Femur (tissue), 1 donor: ENCODE results near the gene RAB21.

Experiments used
- DNase-seq: peaks from one replicate; pipeline ENCODE4 v3.0.0-alpha.2; 2017

The RAB21 gene

DNA sequence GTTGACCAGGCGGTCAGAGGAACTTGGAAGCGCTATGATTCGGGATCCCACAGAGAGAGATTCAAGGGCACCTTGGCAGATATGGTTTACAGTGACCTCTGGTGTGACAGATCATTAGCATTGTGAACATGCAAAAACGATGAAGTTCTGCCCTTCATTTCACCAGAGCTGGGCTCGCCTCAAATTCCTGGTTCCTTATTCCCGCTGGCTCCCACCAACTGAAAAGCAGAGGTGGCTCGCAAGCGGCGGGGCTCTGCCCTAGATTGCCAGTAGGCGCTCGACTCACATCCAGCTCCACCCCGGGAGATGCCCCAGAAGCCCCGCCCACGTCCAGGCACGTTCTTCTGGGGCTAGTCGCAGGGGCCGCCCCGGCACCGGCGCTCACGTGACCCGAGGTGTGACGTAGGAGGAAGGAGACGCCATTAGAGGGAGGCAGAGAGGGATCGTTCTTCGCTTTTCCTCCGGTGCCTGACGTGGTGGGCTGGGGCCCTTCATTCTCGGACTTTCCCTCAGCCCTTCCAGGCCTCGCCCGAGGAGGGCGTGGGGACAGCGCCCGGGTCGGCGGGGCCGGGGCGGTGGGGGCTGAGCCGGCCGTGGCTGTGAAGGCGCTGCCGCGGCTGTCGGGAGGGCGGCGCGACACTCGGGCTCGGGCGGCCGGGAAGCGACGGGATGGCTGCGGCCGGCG lies at the start of gene RAB21:
TSS of gene RAB21 (plus strand) at position 403 of the 685 bp plus-strand sequence. CDS start at position 670, 267 bp downstream.
- peak; percentile 98 for DNase-seq

GRCh38 chr12:71704920-71705319 lies 49.7 kb upstream of the RAB21 start:
- DNase-seq = no peak

GRCh38 chr12:71708658-71709057 lies 46.0 kb upstream of the RAB21 start:
- no peak for DNase-seq

DNA sequence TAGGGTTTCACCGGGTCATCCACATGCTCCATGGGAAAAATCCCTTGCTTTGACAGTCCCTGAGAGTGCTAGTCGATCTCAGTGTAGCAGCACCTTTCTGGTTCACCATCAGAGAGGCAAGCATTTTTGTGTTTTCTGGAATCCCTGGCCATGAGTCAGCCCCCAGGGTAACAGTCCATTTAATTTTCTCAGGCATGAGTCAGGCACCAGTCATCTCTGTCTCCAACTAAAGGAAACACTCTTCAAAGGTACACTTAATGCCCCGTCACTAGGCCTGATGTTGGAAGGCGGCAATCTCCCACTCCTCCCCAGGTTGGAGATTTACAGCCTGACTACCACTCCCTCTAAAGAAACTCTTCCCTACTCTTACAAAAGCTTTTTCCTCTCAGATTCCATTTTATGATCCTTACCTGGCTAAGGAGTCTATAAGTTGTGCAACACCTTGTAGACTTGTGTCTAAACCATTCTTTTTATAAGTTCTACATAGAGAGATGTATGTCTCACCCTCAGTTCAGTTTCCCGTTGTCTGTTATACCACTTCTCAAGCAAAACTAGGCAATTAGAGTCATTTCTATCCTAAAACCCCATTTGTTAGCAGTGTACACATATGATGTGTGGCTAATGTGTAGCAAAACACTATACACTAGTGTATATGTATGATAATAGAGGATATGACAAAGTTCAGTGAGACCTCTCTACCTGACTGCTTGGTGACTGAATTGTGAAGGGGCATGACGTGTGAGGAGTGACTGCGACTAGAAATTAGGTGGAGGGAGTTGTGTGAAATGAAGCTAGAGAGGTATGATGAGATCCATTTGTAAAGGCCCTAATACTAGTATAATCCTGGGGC lies 44.2 kb upstream of the RAB21 start:
- no peak for DNase-seq

GRCh38 chr12:71718611-71719010 lies 36.1 kb upstream of the RAB21 start:
- DNase-seq = no peak

GRCh38 chr12:71719647-71720370 lies 34.9 kb upstream of the RAB21 start:
- no peak for DNase-seq

- DNase-seq = no peak
Measured at GRCh38 chr12:71721783-71722505, 32.7 kb upstream of the RAB21 start.

DNA sequence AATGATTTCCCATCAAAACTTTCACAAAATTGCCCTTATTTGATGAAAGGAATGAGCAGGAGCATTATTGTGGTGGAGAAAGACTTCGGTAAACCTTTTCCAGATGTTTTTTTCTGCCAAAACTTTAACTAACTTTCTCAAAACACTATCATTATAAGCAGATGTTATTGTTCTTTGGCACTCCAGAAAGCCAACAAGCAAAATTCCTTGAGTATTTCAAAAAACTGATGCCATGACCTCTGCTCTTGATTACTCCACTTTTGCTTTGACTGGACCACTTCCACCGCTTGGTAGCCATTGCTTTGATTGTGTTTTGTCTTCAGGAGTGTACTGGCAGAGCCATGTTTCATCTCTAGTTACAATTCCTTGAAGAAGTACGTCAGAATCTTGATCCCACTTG lies 29.7 kb upstream of the RAB21 start:
- DNase-seq = no peak

GRCh38 chr12:71726548-71726947 lies 28.1 kb upstream of the RAB21 start:
- no peak for DNase-seq

DNA sequence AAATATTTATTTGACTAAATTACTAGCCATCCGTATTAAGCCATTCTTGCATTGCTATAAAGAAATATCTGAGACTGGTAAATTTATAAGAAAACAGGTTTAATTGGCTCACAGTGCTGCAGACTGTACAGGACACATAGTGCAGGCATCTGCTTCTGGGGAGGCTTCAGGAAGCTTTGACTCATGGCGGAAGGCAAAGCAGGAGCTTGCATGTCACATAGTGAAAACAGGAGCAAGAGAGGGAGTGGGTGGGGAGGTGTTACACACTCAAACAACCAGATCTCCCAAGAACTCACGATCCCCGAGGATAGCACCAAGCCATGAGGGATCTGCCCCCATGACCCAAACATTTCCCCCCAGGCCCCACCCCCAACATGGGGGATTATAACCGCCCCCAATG lies 26.7 kb upstream of the RAB21 start:
- no peak for DNase-seq

- no peak for DNase-seq
Measured at GRCh38 chr12:71730936-71731335, 23.7 kb upstream of the RAB21 start.

DNA sequence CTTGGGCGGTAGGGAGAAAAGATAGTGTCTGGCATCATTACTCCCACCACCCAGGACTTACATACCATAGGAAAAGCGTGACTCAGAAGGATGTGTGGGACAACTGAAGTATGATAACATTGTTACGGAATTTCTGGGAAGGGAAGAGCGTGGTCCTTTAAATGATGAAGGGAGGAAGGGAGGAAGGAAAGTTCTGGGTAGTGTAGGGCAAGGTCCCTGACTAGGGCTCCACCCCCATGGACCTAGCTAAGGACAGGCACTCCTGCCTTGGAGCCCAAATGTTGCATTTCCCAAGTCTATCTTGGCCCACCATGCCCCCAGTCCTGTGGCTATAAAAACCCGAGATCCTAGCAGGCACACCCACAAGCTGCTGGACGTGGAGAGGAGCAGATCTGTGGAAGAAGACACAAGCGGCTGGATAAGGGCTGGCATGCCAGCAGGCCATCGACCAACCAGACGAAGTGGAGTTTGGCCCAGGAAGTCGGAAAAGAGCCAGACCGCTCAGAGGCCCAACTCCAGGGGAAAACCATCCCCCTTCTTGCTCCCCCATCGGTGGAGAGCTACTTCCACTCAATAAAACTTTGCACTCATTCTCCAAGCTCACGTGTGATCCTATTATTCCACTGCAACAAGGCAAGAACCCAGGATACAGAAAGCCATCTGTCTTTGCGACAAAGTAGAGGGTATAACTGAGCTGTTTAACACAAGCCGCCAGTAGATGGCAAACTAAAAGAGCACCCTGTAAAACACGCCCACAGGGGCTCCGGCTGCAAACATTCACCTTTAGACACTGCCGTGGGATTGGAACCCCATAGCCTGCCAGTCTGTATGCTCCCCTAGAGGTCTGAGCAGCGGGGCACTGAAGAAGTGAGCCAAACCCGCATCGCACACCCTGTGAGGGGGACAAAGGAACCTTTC lies 23.0 kb upstream of the RAB21 start:
- no peak for DNase-seq

- DNase-seq = no peak
Measured at GRCh38 chr12:71732357-71732712, 22.3 kb upstream of the RAB21 start.

DNA sequence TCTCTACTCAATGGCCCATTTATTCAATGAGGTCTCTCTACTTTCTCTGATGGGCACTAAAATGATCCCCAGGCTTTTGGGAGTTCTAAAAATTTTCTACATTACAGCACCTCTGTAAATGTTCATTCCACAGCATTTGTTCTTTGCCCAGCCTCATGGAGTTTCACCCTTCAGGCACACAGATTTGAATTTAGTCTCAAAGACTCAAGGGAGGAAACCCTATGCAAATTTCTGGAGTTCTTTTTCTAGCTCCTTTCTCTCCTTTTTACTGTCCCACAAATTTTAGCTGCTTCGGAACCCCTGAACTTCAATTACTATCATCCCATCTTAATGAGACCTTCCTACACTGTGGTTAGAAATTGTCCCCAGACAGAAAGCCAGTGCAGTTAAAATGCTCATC lies 17.5 kb upstream of the RAB21 start:
- no peak for DNase-seq

GRCh38 chr12:71742998-71743397 lies 11.7 kb upstream of the RAB21 start:
- no peak for DNase-seq

DNA sequence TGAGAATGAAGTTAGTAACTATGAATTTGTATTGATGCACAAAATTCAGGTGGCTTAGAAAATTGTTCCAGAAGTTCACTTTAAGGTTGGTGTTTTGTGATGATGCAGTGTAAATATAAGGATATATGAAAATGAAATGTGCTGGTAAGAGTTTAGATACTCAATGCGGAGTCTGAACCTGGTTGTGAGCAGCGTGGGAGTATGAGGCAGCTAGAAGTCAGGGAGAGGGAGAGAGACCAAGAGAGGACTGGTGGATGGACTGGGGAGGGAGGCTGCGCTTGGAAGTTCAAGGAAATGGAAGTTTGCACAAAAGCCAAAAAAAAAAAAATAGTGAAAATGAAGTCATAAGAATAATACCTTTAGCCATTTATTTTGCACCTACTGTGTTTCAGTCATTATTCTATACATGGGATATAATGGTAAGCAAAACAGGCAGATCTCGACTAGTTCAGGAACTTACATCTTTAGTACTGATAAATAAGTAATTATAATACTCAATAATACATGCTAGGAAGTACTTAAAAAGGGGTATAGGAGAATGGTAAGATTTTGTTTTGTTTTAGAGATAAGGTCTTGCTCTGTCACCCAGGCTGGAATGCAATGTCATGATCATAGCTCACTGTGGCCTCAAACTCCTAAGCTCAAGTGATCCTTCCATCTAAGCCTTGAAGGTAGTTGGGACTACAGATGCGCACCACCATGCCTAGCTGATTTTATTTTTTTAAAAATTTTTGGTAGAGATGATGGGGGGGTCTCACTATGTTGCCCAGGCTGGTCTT lies 10.0 kb upstream of the RAB21 start:
- DNase-seq = no peak

DNA sequence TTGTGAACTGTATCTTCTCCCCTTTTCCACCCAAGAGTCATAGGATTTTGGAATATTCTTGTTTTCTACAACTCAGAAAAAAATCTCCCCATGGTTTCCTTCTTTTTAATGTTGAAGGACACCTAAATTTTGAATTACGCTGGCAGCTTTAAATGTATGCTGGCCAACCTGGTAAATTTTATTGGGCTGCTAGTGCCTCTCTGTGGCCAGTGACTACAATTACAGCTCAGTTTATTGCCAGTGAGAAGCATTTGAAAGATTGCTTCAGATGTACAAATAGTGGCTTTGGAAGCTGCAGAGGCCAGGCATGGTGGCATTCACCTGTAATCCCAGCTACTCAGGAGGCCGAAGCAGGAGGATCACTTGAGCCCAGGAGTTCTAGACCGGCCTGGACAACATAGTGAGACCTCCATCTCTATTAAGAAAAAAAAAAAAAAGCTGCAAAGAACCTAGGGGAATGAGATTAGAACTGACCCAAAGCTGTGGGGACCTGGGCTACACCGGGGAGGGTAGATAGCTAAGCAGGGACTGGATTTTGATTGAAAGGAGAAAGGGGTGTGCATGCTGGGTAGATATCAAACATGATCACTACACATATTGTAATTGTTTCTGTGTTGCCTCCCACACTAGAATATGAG lies 7.6 kb upstream of the RAB21 start:
- peak; percentile 51 for DNase-seq

- no peak for DNase-seq
Measured at GRCh38 chr12:71748081-71748850, 6.4 kb upstream of the RAB21 start.

DNA sequence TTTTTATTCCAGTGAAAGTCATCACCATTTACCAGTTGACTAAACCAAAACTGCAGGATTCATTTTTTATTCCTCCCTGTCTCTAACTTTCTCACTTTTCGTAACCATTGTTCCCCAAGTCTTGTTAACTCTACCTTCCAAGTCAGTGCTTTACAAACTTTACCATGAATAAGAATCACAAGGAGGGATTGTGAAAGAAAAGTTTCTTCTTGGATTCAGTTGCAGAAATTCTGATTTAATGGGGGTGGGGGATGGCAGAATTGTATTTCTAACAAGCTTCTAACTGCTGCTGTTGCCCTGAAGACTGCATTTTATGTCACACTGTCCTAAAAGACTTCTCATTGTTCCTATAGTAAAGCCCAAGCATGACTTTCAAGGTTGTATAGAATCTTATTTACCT lies 5.0 kb upstream of the RAB21 start:
- DNase-seq = no peak

GRCh38 chr12:71752891-71753290 lies 1.8 kb upstream of the RAB21 start:
- no peak for DNase-seq
